Endodermal cell (in vitro differentiated cells): ENCODE data around the gene SATB2. TPM values are rescaled to one million over a fixed set of nuclear protein-coding genes. Genes with fewer than 3 reads are reported as not detected.

ENCODE experiments used
- DNase-seq: peaks from one replicate; pipeline ENCODE4 v3.0.0-alpha.2; 2017
- H3K27ac ChIP-seq: 2 replicates; pipeline ENCODE4 v1.5.1; 2013; ENCODE audit warnings: mild to moderate bottlenecking, low read depth, low read length, moderate library complexity
- H3K27me3 ChIP-seq: 2 replicates; pipeline ENCODE4 v1.6.1; 2013; ENCODE audit warnings: mild to moderate bottlenecking, low read length, moderate library complexity; ENCODE audit not compliant: insufficient read depth, control insufficient read depth, poor library complexity, severe bottlenecking
- H3K36me3 ChIP-seq: 2 replicates; pipeline ENCODE4 v1.7.0; 2013; ENCODE audit warnings: mild to moderate bottlenecking, low read length, moderate library complexity; ENCODE audit not compliant: control insufficient read depth, insufficient read depth
- H3K4me1 ChIP-seq: one replicate; pipeline ENCODE4 v1.7.0; 2013; ENCODE audit warnings: low read length; ENCODE audit not compliant: control insufficient read depth, insufficient read depth
- H3K4me3 ChIP-seq: 2 replicates; pipeline ENCODE4 v1.5.1; 2013; ENCODE audit warnings: mild to moderate bottlenecking, low read length, moderate library complexity
- H3K9ac ChIP-seq: 2 replicates; pipeline ENCODE4 v1.6.1; 2013; ENCODE audit warnings: mild to moderate bottlenecking, low read length, moderate library complexity; ENCODE audit not compliant: poor library complexity, severe bottlenecking; ENCODE audit errors: extremely low read depth
- H3K9me3 ChIP-seq: 2 replicates; pipeline ENCODE4 v1.6.1; 2013; ENCODE audit warnings: mild to moderate bottlenecking, low read length, moderate library complexity; ENCODE audit not compliant: control insufficient read depth
- H3K27ac Mint-ChIP-seq: 2 replicates; pipeline ENCODE4 v1.8.0; 2020; ENCODE audit warnings: mixed read lengths
- H3K27me3 Mint-ChIP-seq: 2 replicates; pipeline ENCODE4 v1.8.0; 2021; ENCODE audit warnings: mild to moderate bottlenecking, mixed read lengths; ENCODE audit not compliant: insufficient read depth
- H3K36me3 Mint-ChIP-seq: 2 replicates; pipeline ENCODE4 v1.8.0; 2020; ENCODE audit warnings: low read depth, mixed read lengths
- H3K4me1 Mint-ChIP-seq: 2 replicates; pipeline ENCODE4 v1.8.0; 2020; ENCODE audit warnings: mixed read lengths
- H3K4me3 Mint-ChIP-seq: 2 replicates; pipeline ENCODE4 v1.8.0; 2020; ENCODE audit warnings: mild to moderate bottlenecking, moderate library complexity, mixed read lengths
- H3K9me3 Mint-ChIP-seq: 2 replicates; pipeline ENCODE4 v1.8.0; 2020; ENCODE audit warnings: mild to moderate bottlenecking, mixed read lengths
- WGBS, 2 experiments: methylation state at CpG; one replicate each; pipeline versions ENCODE4 v1.1.5 to v1.1.7; 2013; ENCODE audit warnings: missing lambda C conversion rate in 2 of 2, mixed read lengths in 1 of 2; ENCODE audit not compliant: insufficient coverage in 1 of 2, insufficient read length in 1 of 2; 5-methylcytosine and 5-hydroxymethylcytosine counted together
- total RNA-seq, 2 donors: library from RNA; stranded (reverse); fragmentation: NEBNext Ultra II Directional in 1 of 2; extraction: Animal tissue kit (Norgen Biotek cat#: 25700) in 1 of 2; gene quantifications; 2 replicates in 1 of 2; 3 replicates in 1 of 2; pipeline ENCODE4 v1.2.1, GENCODE V29; 2021
- TF ChIP-seq, protein P1 (sequence below): fragments of 200-600 bp; sonication (generic); conservative IDR thresholded peaks from 2 replicates; pipeline ENCODE4 v1.5.0; 2021; ENCODE audit warnings: antibody characterized with exemption, mild to moderate bottlenecking

Gene SATB2
- total RNA-seq, 2 donors from 2014 or later = 2.4 to 3.0 TPM

DNA sequence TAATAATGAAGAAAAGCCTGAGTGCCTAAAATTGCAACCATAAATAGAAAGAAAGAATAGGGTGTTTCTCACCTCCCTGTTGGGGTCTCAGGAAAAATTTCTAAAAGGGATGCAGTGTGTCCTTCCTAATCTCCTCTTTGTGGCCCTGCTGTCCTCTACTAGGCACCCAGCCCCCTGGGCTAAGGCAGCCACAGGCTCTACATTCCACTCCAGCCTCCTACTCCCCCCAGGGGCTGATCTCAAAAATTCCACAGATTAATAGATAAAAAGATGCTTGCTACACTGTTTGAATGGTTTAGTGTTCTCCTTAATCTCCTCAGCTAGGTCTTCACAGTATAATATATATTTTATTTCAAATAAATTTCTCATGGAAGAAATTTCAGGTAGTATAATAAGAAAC lies 17.6 kb downstream of the SATB2 start:
- Mint-ChIP-seq H3K9me3 (no peaks in the 10 kb centered on the region), H3K4me1 (peaks cover 17% of the 10 kb centered on the region), H3K4me3 (no peak overlapping the region), H3K36me3 (no peaks in the 10 kb centered on the region), H3K27me3 (no peaks in the 10 kb centered on the region), H3K27ac (no peak overlapping the region)
- TF ChIP-seq, protein P1, sequence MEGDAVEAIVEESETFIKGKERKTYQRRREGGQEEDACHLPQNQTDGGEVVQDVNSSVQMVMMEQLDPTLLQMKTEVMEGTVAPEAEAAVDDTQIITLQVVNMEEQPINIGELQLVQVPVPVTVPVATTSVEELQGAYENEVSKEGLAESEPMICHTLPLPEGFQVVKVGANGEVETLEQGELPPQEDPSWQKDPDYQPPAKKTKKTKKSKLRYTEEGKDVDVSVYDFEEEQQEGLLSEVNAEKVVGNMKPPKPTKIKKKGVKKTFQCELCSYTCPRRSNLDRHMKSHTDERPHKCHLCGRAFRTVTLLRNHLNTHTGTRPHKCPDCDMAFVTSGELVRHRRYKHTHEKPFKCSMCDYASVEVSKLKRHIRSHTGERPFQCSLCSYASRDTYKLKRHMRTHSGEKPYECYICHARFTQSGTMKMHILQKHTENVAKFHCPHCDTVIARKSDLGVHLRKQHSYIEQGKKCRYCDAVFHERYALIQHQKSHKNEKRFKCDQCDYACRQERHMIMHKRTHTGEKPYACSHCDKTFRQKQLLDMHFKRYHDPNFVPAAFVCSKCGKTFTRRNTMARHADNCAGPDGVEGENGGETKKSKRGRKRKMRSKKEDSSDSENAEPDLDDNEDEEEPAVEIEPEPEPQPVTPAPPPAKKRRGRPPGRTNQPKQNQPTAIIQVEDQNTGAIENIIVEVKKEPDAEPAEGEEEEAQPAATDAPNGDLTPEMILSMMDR = no peak
- Histone ChIP-seq H3K9me3 (no peaks in the 10 kb centered on the region), H3K27ac (no peak overlapping the region), H3K4me1 (peaks cover 3% of the 10 kb centered on the region), H3K9ac (no peak overlapping the region), H3K27me3 (no peaks in the 10 kb centered on the region), H3K4me3 (no peak overlapping the region), H3K36me3 (no peaks in the 10 kb centered on the region)
- no peak for DNase-seq

DNA sequence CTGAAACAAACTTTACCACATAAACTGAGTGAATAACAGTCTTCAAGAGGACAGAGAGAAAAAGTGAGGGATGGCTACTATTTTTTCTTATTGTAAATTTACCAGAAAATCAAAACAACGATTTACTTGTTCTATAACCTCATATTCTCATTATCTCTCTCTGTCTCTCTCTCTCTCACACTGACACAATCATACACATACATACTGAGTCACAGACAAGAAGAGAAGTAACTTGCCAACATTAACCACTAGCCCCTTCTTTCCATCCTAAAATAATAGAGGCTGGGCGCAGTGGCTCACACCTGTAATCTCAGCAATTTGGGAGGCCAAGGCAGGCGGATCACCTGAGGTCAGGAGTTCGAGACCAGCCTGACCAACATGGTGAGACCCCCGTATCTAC lies 18.2 kb downstream of the SATB2 start:
- Histone ChIP-seq H3K36me3 (no peaks in the 10 kb centered on the region), H3K9ac (no peak overlapping the region), H3K4me1 (peaks cover 3% of the 10 kb centered on the region), H3K27ac (no peak overlapping the region), H3K27me3 (no peaks in the 10 kb centered on the region), H3K9me3 (no peaks in the 10 kb centered on the region), H3K4me3 (no peak overlapping the region)
- TF ChIP-seq, protein P1 = no peak
- no peak overlapping the region for H3K27ac Mint-ChIP-seq
- WGBS, 2 experiments = 91 to 94% methylated on average over 5 of the region's 5 CpGs
- no peaks in the 10 kb centered on the region for H3K27me3 Mint-ChIP-seq
- DNase-seq = no peak
- H3K36me3 Mint-ChIP-seq = no peaks in the 10 kb centered on the region
- peaks cover 17% of the 10 kb centered on the region for H3K4me1 Mint-ChIP-seq
- no peak overlapping the region for H3K4me3 Mint-ChIP-seq
- no peaks in the 10 kb centered on the region for H3K9me3 Mint-ChIP-seq

DNA sequence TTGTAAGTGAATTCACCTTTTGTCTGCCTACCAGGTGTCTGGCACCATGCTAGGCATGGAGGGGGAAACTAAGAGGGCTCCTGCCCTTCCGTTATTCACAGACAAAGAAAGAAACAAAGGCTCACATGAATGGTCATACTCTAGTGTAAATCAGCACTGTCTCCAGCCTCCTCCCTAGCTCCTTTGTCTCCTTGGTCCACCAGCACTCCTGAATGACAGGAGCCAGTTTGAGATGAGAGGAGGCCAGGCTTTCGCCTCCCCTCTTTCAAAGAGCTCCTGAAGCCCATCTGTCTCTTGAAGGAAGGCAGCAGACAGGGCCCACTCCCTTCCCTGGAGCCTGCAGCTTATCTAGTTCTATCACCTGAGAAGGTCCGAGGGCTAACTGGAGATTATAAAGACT lies 18.7 kb downstream of the SATB2 start:
- Histone ChIP-seq H3K4me1 (peaks cover 3% of the 10 kb centered on the region), H3K9ac (no peak overlapping the region), H3K27ac (no peak overlapping the region), H3K36me3 (no peaks in the 10 kb centered on the region), H3K4me3 (no peak overlapping the region), H3K27me3 (no peaks in the 10 kb centered on the region), H3K9me3 (no peaks in the 10 kb centered on the region)
- Mint-ChIP-seq H3K27me3 (no peaks in the 10 kb centered on the region), H3K36me3 (no peaks in the 10 kb centered on the region), H3K9me3 (no peaks in the 10 kb centered on the region), H3K4me1 (peaks cover 15% of the 10 kb centered on the region), H3K27ac (peak overlapping the region; percentile 85), H3K4me3 (no peak overlapping the region)
- peak; percentile 48 for DNase-seq
- WGBS, 2 experiments = 72% methylated on average over 3 of the region's 3 CpGs; no CpG with 5 or more reads in 1 of the 2 experiments
- TF ChIP-seq, protein P1 = no peak
